ENCODE measurements around the gene CCDC198. TPM values are rescaled to one million over a fixed set of nuclear protein-coding genes. Genes with fewer than 3 reads are reported as not detected.

The CCDC198 gene
- not detected in 2 replicates for total RNA-seq

GRCh38 chr14:57493467-57494181 is at the start of gene CCDC198:
TSS of gene CCDC198 (minus strand) at chr14:57493857. CDS start at chr14:57493715, 142 bp downstream.
- DNase-seq: no peak
- intact Hi-C loops (cut with micrococcal nuclease): no loop called here
- no peaks in the 10 kb centered on the region for H3K27me3 Mint-ChIP-seq
- no peak within 1 kb of the TSS for H3K27ac Mint-ChIP-seq
- H3K9me3 Mint-ChIP-seq: no peaks in the 10 kb centered on the region
- H3K4me1 Mint-ChIP-seq: no peaks in the 10 kb centered on the region
- H3K4me3 Mint-ChIP-seq: no peak within 1 kb of the TSS
- H3K36me3 Mint-ChIP-seq (ENCODE audit: low read depth): no peaks in the 10 kb centered on the region

- no peak overlapping the region for H3K27ac Mint-ChIP-seq
- intact Hi-C loops (cut with micrococcal nuclease): loop anchor here (5.0 kb wide), 1 partner anchor 539 kb away; no protein-coding TSS in a partner anchor
- DNase-seq: peak; percentile 57
- no peaks in the 10 kb centered on the region for H3K36me3 Mint-ChIP-seq (ENCODE audit: low read depth)
- H3K4me3 Mint-ChIP-seq: no peak overlapping the region
- no peaks in the 10 kb centered on the region for H3K27me3 Mint-ChIP-seq
- no peaks in the 10 kb centered on the region for H3K9me3 Mint-ChIP-seq
- H3K4me1 Mint-ChIP-seq: no peaks in the 10 kb centered on the region
These were observed 39.6 kb upstream of the CCDC198 start for GRCh38 chr14:57533214-57533613.

GRCh38 chr14:57530571-57530970 is 36.9 kb upstream of the CCDC198 start:
- no peaks in the 10 kb centered on the region for H3K27me3 Mint-ChIP-seq

GRCh38 chr14:57526942-57527341 is 33.3 kb upstream of the CCDC198 start:
- H3K4me1 Mint-ChIP-seq: no peaks in the 10 kb centered on the region
- intact Hi-C loops (cut with micrococcal nuclease): no loop called here
- H3K27me3 Mint-ChIP-seq: no peaks in the 10 kb centered on the region
- DNase-seq: no peak
- H3K4me3 Mint-ChIP-seq: no peak overlapping the region
- no peaks in the 10 kb centered on the region for H3K36me3 Mint-ChIP-seq (ENCODE audit: low read depth)
- H3K9me3 Mint-ChIP-seq: peaks cover 12% of the 10 kb centered on the region
- no peak overlapping the region for H3K27ac Mint-ChIP-seq

More at GRCh38 chr14:57530571-57530970, 36.9 kb upstream of the CCDC198 start:
- DNase-seq: no peak
- Mint-ChIP-seq H3K4me1 (no peaks in the 10 kb centered on the region), H3K27ac (no peak overlapping the region), H3K36me3 (ENCODE audit: low read depth) (no peaks in the 10 kb centered on the region), H3K4me3 (no peak overlapping the region), H3K9me3 (no peaks in the 10 kb centered on the region)
- intact Hi-C loops (cut with micrococcal nuclease): loop anchor here (5.0 kb wide), 1 partner anchor 542 kb away; no protein-coding TSS in a partner anchor

- Mint-ChIP-seq H3K27ac (no peak overlapping the region), H3K36me3 (ENCODE audit: low read depth) (no peaks in the 10 kb centered on the region), H3K27me3 (no peaks in the 10 kb centered on the region), H3K4me1 (no peaks in the 10 kb centered on the region), H3K9me3 (peaks cover 27% of the 10 kb centered on the region), H3K4me3 (no peak overlapping the region)
- DNase-seq: no peak
- intact Hi-C loops (cut with micrococcal nuclease): no loop called here
These were observed 25.4 kb upstream of the CCDC198 start for GRCh38 chr14:57519043-57519442.

GRCh38 chr14:57512220-57512619 is 18.6 kb upstream of the CCDC198 start:
- no peak overlapping the region for H3K4me3 Mint-ChIP-seq
- no peaks in the 10 kb centered on the region for H3K27me3 Mint-ChIP-seq
- DNase-seq: no peak
- H3K9me3 Mint-ChIP-seq: peaks cover 7% of the 10 kb centered on the region
- no peak overlapping the region for H3K27ac Mint-ChIP-seq
- no peaks in the 10 kb centered on the region for H3K4me1 Mint-ChIP-seq
- H3K36me3 Mint-ChIP-seq (ENCODE audit: low read depth): no peaks in the 10 kb centered on the region
- intact Hi-C loops (cut with micrococcal nuclease): no loop called here

- no peak for DNase-seq
- H3K9me3 Mint-ChIP-seq: no peaks in the 10 kb centered on the region
- H3K4me3 Mint-ChIP-seq: no peak overlapping the region
- intact Hi-C loops (cut with micrococcal nuclease): no loop called here
- no peaks in the 10 kb centered on the region for H3K27me3 Mint-ChIP-seq
- H3K27ac Mint-ChIP-seq: no peak overlapping the region
- no peaks in the 10 kb centered on the region for H3K4me1 Mint-ChIP-seq
- H3K36me3 Mint-ChIP-seq (ENCODE audit: low read depth): no peaks in the 10 kb centered on the region
These were observed 15.1 kb upstream of the CCDC198 start for GRCh38 chr14:57508756-57509155.

GRCh38 chr14:57502586-57503254 is 9.1 kb upstream of the CCDC198 start:
- intact Hi-C loops (cut with micrococcal nuclease): no loop called here
- no peaks in the 10 kb centered on the region for H3K4me1 Mint-ChIP-seq
- no peak for DNase-seq
- no peaks in the 10 kb centered on the region for H3K9me3 Mint-ChIP-seq
- no peaks in the 10 kb centered on the region for H3K27me3 Mint-ChIP-seq
- no peak overlapping the region for H3K4me3 Mint-ChIP-seq
- no peak overlapping the region for H3K27ac Mint-ChIP-seq
- no peaks in the 10 kb centered on the region for H3K36me3 Mint-ChIP-seq (ENCODE audit: low read depth)

- no peak for DNase-seq
- no peaks in the 10 kb centered on the region for H3K36me3 Mint-ChIP-seq (ENCODE audit: low read depth)
- H3K4me3 Mint-ChIP-seq: no peak overlapping the region
- intact Hi-C loops (cut with micrococcal nuclease): no loop called here
- H3K4me1 Mint-ChIP-seq: no peaks in the 10 kb centered on the region
- H3K9me3 Mint-ChIP-seq: no peaks in the 10 kb centered on the region
- no peaks in the 10 kb centered on the region for H3K27me3 Mint-ChIP-seq
- no peak overlapping the region for H3K27ac Mint-ChIP-seq
These were observed 7.4 kb upstream of the CCDC198 start for GRCh38 chr14:57501039-57501557.

- Mint-ChIP-seq H3K4me1 (no peaks in the 10 kb centered on the region), H3K9me3 (no peaks in the 10 kb centered on the region), H3K4me3 (no peak overlapping the region), H3K27ac (no peak overlapping the region), H3K36me3 (ENCODE audit: low read depth) (no peaks in the 10 kb centered on the region), H3K27me3 (no peaks in the 10 kb centered on the region)
- intact Hi-C loops (cut with micrococcal nuclease): no loop called here
- no peak for DNase-seq
These were observed 5.0 kb upstream of the CCDC198 start for GRCh38 chr14:57498659-57499058.

GRCh38 chr14:57498035-57498434 is 4.4 kb upstream of the CCDC198 start:
- no peak overlapping the region for H3K4me3 Mint-ChIP-seq
- intact Hi-C loops (cut with micrococcal nuclease): no loop called here
- no peaks in the 10 kb centered on the region for H3K9me3 Mint-ChIP-seq
- no peak for DNase-seq
- no peaks in the 10 kb centered on the region for H3K27me3 Mint-ChIP-seq
- no peaks in the 10 kb centered on the region for H3K36me3 Mint-ChIP-seq (ENCODE audit: low read depth)
- no peak overlapping the region for H3K27ac Mint-ChIP-seq
- no peaks in the 10 kb centered on the region for H3K4me1 Mint-ChIP-seq

GRCh38 chr14:57495416-57495815 is 1.8 kb upstream of the CCDC198 start:
- Mint-ChIP-seq H3K27me3 (no peaks in the 10 kb centered on the region), H3K36me3 (ENCODE audit: low read depth) (no peaks in the 10 kb centered on the region), H3K4me3 (no peak overlapping the region), H3K27ac (no peak overlapping the region), H3K4me1 (no peaks in the 10 kb centered on the region), H3K9me3 (no peaks in the 10 kb centered on the region)
- DNase-seq: no peak
- intact Hi-C loops (cut with micrococcal nuclease): no loop called here

GRCh38 chr14:57492859-57493258 is 798 bp downstream of the CCDC198 start:
- H3K27me3 Mint-ChIP-seq: no peaks in the 10 kb centered on the region
- H3K27ac Mint-ChIP-seq: no peak overlapping the region
- H3K36me3 Mint-ChIP-seq (ENCODE audit: low read depth): no peaks in the 10 kb centered on the region
- no peak for DNase-seq
- H3K9me3 Mint-ChIP-seq: no peaks in the 10 kb centered on the region
- H3K4me3 Mint-ChIP-seq: no peak overlapping the region
- H3K4me1 Mint-ChIP-seq: no peaks in the 10 kb centered on the region
- intact Hi-C loops (cut with micrococcal nuclease): no loop called here

- no peak for DNase-seq
- no peak overlapping the region for H3K27ac Mint-ChIP-seq
These were observed 2.0 kb downstream of the CCDC198 start for GRCh38 chr14:57491640-57492039.

More at GRCh38 chr14:57491640-57492039, 2.0 kb downstream of the CCDC198 start:
- Mint-ChIP-seq H3K4me3 (no peak overlapping the region), H3K9me3 (no peaks in the 10 kb centered on the region), H3K36me3 (ENCODE audit: low read depth) (no peaks in the 10 kb centered on the region), H3K4me1 (no peaks in the 10 kb centered on the region), H3K27me3 (no peaks in the 10 kb centered on the region)
- intact Hi-C loops (cut with micrococcal nuclease): no loop called here

Measured in activated CD4-positive, alpha-beta T cell treated with anti-CD3 and anti-CD28 coated beads, Interleukin-2, amount 10 ng/mL, durations not matched to agents 24 days and 14 days (primary cell).